Mesothelial cell of epicardium (in vitro differentiated cells): Measurements from ENCODE around the gene ZNF487. TPM values are rescaled to one million over a fixed set of nuclear protein-coding genes. Genes with fewer than 3 reads are reported as not detected.

Experiments used
- DNase-seq, 2 experiments: peaks; one replicate each; pipeline ENCODE4 v3.0.0; 2021; ENCODE audit warnings: low spot score in 2 of 2; ENCODE audit not compliant: unreplicated experiment in 2 of 2
- H3K27ac Mint-ChIP-seq: 2 replicates; pipeline ENCODE4 v1.8.0; 2021; ENCODE audit warnings: mixed read lengths
- H3K27me3 Mint-ChIP-seq: 2 replicates; pipeline ENCODE4 v1.8.0; 2021; ENCODE audit warnings: low read depth, mixed read lengths
- H3K36me3 Mint-ChIP-seq: 2 replicates; pipeline ENCODE4 v1.8.0; 2021; ENCODE audit warnings: mixed read lengths
- H3K4me1 Mint-ChIP-seq: 2 replicates; pipeline ENCODE4 v1.8.0; 2021; ENCODE audit warnings: mixed read lengths
- H3K4me3 Mint-ChIP-seq: 2 replicates; pipeline ENCODE4 v1.8.0; 2021; ENCODE audit warnings: mild to moderate bottlenecking, moderate library complexity, mixed read lengths
- H3K9me3 Mint-ChIP-seq: 2 replicates; pipeline ENCODE4 v1.8.0; 2021; ENCODE audit warnings: mixed read lengths
- total RNA-seq: library from RNA; stranded (reverse); gene quantifications from 3 replicates; pipeline ENCODE4 v1.2.1, GENCODE V29; 2021
- TF ChIP-seq, protein P1 (sequence below): fragments of 200-600 bp; sonication (generic); IDR thresholded peaks from one replicate; pipeline ENCODE4 v1.5.0; 2021; ENCODE audit warnings: antibody characterized with exemption; ENCODE audit not compliant: unreplicated experiment

Gene ZNF487
- 2.7 to 3.4 TPM (median 2.8 TPM) in 3 replicates for total RNA-seq

GRCh38 chr10:43436291-43437140 lies at the start of gene ZNF487:
Gene ZNF487 (plus strand): TSS chr10:43437111. CDS start chr10:43475814, 38,703 bp downstream.
- Mint-ChIP-seq H3K9me3 (no peaks in the 10 kb centered on the region), H3K4me3 (peak within 1 kb of the TSS; percentile 95), H3K27me3 (no peaks in the 10 kb centered on the region), H3K4me1 (peaks cover 16% of the 10 kb centered on the region), H3K27ac (peak within 1 kb of the TSS; percentile 98), H3K36me3 (peaks cover 3% of the 10 kb centered on the region)
- DNase-seq = peak; percentile 71 to 92
- TF ChIP-seq, protein P1, sequence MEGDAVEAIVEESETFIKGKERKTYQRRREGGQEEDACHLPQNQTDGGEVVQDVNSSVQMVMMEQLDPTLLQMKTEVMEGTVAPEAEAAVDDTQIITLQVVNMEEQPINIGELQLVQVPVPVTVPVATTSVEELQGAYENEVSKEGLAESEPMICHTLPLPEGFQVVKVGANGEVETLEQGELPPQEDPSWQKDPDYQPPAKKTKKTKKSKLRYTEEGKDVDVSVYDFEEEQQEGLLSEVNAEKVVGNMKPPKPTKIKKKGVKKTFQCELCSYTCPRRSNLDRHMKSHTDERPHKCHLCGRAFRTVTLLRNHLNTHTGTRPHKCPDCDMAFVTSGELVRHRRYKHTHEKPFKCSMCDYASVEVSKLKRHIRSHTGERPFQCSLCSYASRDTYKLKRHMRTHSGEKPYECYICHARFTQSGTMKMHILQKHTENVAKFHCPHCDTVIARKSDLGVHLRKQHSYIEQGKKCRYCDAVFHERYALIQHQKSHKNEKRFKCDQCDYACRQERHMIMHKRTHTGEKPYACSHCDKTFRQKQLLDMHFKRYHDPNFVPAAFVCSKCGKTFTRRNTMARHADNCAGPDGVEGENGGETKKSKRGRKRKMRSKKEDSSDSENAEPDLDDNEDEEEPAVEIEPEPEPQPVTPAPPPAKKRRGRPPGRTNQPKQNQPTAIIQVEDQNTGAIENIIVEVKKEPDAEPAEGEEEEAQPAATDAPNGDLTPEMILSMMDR = no peak

- TF ChIP-seq, protein P1 = no peak
- Mint-ChIP-seq H3K27ac (no peak overlapping the region), H3K36me3 (peaks cover 42% of the 10 kb centered on the region), H3K4me1 (peaks cover 16% of the 10 kb centered on the region), H3K4me3 (no peak overlapping the region), H3K27me3 (no peaks in the 10 kb centered on the region), H3K9me3 (no peaks in the 10 kb centered on the region)
- DNase-seq = no peak
Observed at GRCh38 chr10:43387678-43388032, 49.3 kb upstream of the ZNF487 start.

- peaks cover 24% of the 10 kb centered on the region for H3K4me1 Mint-ChIP-seq
- H3K4me3 Mint-ChIP-seq = no peak overlapping the region
- TF ChIP-seq, protein P1 = no peak
- H3K9me3 Mint-ChIP-seq = no peaks in the 10 kb centered on the region
- no peaks in the 10 kb centered on the region for H3K27me3 Mint-ChIP-seq
- no peak for DNase-seq
- H3K36me3 Mint-ChIP-seq = peaks cover 50% of the 10 kb centered on the region
- H3K27ac Mint-ChIP-seq = peak overlapping the region; percentile 19
Observed at GRCh38 chr10:43389867-43390266, 47.0 kb upstream of the ZNF487 start.

- H3K4me3 Mint-ChIP-seq = no peak overlapping the region
- TF ChIP-seq, protein P1 = no peak
- H3K9me3 Mint-ChIP-seq = no peaks in the 10 kb centered on the region
- no peaks in the 10 kb centered on the region for H3K27me3 Mint-ChIP-seq
- H3K27ac Mint-ChIP-seq = peak overlapping the region; percentile 19
- H3K4me1 Mint-ChIP-seq = peaks cover 29% of the 10 kb centered on the region
- DNase-seq = no peak
- peaks cover 50% of the 10 kb centered on the region for H3K36me3 Mint-ChIP-seq
Observed at GRCh38 chr10:43390333-43390732, 46.6 kb upstream of the ZNF487 start.

DNA sequence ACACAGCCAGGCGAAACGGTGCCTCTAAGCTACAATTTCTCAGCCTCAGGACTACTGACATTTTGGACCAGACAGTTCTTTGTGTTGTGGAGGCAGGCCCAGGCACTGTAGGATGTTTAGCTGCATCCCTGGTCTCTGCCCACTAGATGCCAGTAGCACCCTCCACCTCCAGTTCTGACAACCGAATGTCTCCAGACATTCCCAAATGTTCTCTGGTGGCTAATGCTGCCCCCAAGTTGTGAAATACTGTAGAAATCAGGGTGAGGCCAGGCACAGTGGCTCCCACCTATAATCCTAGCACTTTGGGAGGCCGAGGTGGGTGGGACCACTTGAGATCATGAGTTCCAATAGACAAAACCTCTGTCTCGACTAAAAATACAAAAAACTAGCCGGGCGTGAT lies 46.2 kb upstream of the ZNF487 start:
- TF ChIP-seq, protein P1 = no peak
- H3K9me3 Mint-ChIP-seq = no peaks in the 10 kb centered on the region
- H3K4me3 Mint-ChIP-seq = no peak overlapping the region
- peaks cover 32% of the 10 kb centered on the region for H3K4me1 Mint-ChIP-seq
- H3K36me3 Mint-ChIP-seq = peaks cover 47% of the 10 kb centered on the region
- no peaks in the 10 kb centered on the region for H3K27me3 Mint-ChIP-seq
- no peak for DNase-seq
- H3K27ac Mint-ChIP-seq = peak overlapping the region; percentile 19
